Coronary artery (tissue), 2 donors: ENCODE results near the gene VAT1.

ENCODE experiments used
- DNase-seq: peaks from one replicate; pipeline ENCODE4 v3.0.0-alpha.2; 2017; ENCODE audit warnings: low spot score
- H3K27ac ChIP-seq, 2 donors: fragments of 200-600 bp; sonication (generic); one replicate each; pipeline ENCODE4 v1.5.1; 2016 to 2019
- H3K4me3 ChIP-seq: fragments of 200-600 bp; sonication (generic); 2 replicates; pipeline ENCODE4 v1.5.1; 2016; ENCODE audit warnings: mild to moderate bottlenecking, moderate library complexity
- CTCF ChIP-seq: fragments of 200-600 bp; sonication (generic); IDR thresholded peaks from one replicate; pipeline ENCODE4 v1.5.1; 2019; ENCODE audit warnings: antibody characterized with exemption

Gene VAT1

DNA sequence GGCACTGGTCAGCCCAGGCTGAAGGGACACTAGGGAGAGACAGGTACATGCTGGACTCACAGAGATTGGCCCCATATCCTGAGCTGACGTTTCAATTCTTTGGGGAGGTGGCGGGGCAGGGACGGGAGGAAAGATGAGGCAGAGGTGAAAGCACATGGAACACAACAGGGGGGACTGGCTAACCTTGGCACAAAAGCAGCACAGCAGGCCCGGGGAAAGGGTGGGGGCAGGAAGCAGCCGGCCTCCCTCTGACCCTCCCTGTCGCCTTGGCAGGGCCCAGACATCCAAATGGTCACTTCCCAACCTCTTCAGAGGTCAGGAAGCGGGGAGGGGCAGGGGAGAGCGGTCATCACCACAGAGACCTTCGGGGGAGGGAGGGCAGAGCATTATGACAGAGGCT is 6.6 kb downstream of the VAT1 start:
- no peak for DNase-seq
- TF ChIP-seq CTCF: no peak
- Histone ChIP-seq H3K4me3 (no peak overlapping the region), H3K27ac (peak overlapping the region in 1 of 2 donors; percentile 72)

DNA sequence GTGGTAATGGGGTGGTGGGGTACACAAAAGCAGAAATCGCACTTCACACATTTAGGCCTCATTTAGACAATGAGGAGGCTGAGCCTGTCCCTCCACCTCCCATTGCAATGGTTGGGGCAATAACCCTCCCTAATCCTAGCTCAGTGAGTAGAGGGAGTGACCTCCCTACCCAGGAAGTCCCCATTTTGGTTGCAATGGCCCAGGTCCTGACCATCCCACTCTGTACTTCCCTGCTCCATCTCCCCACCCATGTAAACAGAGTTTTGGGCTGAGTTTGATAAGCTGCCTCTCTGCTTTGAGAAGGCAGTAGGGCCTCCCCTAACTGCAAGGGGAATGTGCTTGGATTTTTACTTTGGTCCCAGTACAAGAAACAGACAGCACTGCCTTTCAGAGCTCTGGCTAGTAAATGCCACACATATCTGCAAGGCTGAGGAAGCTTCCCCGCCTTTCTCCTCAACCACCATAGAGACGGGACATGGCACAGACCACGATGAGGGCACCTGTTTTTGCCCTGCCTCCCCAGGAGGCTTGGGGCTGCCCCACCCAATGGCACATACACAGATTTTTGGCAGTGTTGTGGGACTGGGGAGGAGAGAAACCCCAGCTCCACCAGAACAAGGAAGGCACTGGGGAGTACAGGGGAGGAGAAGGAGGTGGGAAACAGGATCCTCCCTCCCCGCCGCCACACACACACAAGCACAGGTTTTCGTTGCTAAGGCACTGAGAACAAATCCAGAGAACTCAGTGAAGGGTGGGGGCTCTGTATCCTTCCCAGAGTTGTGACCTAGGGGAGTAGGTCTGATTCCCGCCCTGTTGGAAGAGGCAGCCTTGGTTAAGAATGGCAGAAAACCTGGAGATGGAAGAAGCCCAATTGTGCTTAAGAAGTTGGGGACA is 7.3 kb downstream of the VAT1 start:
- H3K4me3 ChIP-seq: no peak overlapping the region
- DNase-seq: no peak
- no peak for TF ChIP-seq CTCF

DNA sequence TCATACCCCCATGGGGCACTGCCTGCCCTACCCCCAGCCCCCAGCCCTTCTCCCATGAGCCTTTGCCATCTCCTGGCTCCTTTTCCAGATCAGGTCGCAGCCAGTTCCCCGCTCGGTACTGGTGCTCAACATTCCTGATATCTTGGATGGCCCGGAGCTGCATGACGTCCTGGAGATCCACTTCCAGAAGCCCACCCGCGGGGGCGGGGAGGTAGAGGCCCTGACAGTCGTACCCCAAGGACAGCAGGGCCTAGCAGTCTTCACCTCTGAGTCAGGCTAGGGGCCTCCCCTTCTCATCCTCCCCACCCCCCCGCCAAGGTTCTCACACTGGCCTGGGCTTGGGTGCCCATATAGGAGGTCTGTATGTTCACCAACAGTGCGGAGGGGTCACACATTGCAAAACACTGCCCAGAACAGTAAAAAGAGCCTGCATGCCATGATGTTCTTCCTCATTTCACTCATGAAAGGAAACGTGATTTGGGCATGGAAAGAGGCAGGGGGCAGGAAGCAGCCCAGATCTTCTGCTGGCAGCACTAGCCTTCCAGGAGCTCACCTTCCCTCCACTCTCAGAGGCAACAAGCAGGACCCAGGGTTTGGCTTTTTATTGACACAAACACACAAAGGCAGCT is 8.1 kb downstream of the VAT1 start:
- Histone ChIP-seq H3K27ac (peak overlapping the region in 1 of 2 donors; percentile 72), H3K4me3 (no peak overlapping the region)
- no peak for DNase-seq
- no peak for TF ChIP-seq CTCF

More for the DNA sequence above, 7.3 kb downstream of the VAT1 start:
- peak overlapping the region in 1 of 2 donors; percentile 72 for H3K27ac ChIP-seq

DNA sequence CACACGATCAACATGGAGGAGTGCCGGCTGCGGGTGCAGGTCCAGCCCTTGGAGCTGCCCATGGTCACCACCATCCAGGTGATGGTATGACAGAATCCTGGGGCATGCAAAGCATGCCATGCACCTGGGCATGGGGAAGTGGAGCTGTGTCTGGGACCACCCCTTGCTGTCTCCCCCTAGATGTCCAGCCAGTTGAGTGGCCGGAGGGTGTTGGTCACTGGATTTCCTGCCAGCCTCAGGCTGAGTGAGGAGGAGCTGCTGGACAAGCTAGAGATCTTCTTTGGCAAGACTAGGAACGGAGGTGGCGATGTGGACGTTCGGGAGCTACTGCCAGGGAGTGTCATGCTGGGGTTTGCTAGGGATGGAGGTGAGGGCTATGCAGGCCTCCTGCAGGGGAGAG is 8.9 kb downstream of the VAT1 start:
- peak overlapping the region in 1 of 2 donors; percentile 72 for H3K27ac ChIP-seq
- TF ChIP-seq CTCF: no peak
- no peak overlapping the region for H3K4me3 ChIP-seq
- no peak for DNase-seq

DNA sequence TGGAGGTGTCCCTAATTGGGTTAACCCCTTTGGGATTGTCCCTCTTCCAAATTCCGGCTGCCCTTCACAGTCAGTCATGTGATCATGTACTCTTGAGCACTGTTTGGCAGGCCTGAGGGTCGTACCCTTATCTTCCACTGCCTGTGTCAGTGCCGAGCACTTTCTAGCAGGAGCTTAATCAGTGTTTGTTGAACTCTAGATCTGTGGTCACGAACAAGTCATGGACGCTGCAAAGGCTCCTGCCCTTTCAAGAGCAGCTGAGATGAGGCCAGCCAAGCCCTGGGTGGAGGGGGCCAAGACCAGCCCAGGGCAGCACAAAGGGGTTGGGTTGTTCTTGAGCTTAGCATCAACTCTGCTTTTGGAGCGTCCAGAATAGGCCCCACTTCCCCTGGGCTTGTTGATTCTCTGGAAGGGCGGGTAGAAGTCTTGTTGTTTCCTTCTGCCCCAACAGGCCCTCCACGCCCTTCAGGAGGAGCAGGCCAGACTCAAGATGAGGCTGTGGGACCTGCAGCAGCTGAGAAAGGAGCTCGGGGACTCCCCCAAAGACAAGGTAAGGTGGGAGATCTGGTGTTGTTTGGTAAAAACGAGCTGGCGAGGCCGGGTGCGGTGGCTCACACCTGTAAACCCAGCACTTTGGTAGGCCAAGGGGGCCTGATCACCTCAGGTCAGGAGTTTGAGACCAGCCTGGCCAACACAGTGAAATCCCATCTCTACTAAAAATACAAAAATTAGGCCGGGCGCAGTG is 10.3 kb downstream of the VAT1 start:
- DNase-seq: no peak
- Histone ChIP-seq H3K27ac (peak overlapping the region in 1 of 2 donors; percentile 72), H3K4me3 (no peak overlapping the region)
- no peak for TF ChIP-seq CTCF

DNA sequence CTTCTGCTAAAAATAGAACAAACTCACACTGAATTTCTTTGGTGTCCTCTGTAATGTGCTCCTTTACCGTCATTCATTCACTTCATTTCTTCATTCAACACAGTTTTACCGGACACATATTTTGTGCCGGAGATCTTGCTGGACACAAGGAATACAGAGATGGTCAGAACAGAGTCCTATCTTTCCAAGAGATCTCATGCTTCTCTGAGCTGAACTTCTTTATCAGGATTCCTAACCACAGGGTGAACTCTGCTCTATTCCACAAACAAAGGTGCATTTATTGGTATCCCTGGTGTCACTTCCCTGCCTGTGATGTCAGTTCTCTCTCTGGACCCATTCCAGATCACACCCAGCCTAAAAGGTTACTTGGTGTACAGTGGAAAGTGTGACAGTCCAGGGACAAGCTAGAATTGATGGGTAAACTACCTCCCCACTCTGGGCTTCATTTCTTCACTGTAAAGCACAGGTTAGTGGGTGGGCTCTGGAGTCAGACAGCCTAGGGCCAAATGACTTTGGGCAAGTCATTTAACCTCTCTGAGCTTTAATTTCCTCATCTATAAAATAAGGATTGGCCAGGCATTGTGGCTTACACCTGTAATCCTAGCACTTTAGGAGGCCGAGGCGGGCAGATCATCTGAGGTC is 11.4 kb downstream of the VAT1 start:
- no peak overlapping the region for H3K4me3 ChIP-seq
- H3K27ac ChIP-seq: peak overlapping the region in 1 of 2 donors; percentile 37
- TF ChIP-seq CTCF: no peak
- no peak for DNase-seq
